ENCODE results near the gene ELN.

GRCh38 chr7:73988197-73988596, 39.8 kb upstream of the ELN start:
- TF ChIP-seq CTCF (conservative IDR thresholded peaks at IDR 0.05; ENCODE audit: low read depth, low read length): no peak
- no peak for TF ChIP-seq ELK1 (IDR thresholded peaks at IDR 0.05; ENCODE audit: borderline replicate concordance, low read depth, low read length)
- TF ChIP-seq POLR2A (IDR thresholded peaks at IDR 0.05; ENCODE audit: low read depth, low read length): no peak
- TF ChIP-seq RFX5 (IDR thresholded peaks at IDR 0.05; ENCODE audit: low read depth, low read length): no peak
- TF ChIP-seq SMC3 (IDR thresholded peaks at IDR 0.05; ENCODE audit: low read depth, low read length): no peak
- no peak for TF ChIP-seq RAD21 (IDR thresholded peaks at IDR 0.05; ENCODE audit: low read length)
- TF ChIP-seq MAZ (IDR thresholded peaks at IDR 0.05; ENCODE audit: borderline replicate concordance, low read depth, low read length): no peak
- TF ChIP-seq NFE2L2 (IDR thresholded peaks at IDR 0.05; ENCODE audit: low read depth, low read length): no peak

All from IMR-90 (cell line).